GM21360 (cell line): ENCODE data around the gene TRIM54.

Experiments
- ATAC-seq: cut with Tn5 transposase; IDR thresholded peaks from one replicate; pipeline ENCODE4 v1.9.1; 2021; ENCODE audit warnings: mild to moderate bottlenecking, moderate library complexity; ENCODE audit not compliant: unreplicated experiment

TRIM54 gene

GRCh38 chr2:27353762-27354596 lies 71.8 kb downstream of the TRIM54 start:
- no peak for ATAC-seq

- no peak for ATAC-seq
Measured at GRCh38 chr2:27354597-27354927, 72.3 kb downstream of the TRIM54 start.

GRCh38 chr2:27356056-27356381 lies 73.8 kb downstream of the TRIM54 start:
- peak; percentile 38 for ATAC-seq

DNA sequence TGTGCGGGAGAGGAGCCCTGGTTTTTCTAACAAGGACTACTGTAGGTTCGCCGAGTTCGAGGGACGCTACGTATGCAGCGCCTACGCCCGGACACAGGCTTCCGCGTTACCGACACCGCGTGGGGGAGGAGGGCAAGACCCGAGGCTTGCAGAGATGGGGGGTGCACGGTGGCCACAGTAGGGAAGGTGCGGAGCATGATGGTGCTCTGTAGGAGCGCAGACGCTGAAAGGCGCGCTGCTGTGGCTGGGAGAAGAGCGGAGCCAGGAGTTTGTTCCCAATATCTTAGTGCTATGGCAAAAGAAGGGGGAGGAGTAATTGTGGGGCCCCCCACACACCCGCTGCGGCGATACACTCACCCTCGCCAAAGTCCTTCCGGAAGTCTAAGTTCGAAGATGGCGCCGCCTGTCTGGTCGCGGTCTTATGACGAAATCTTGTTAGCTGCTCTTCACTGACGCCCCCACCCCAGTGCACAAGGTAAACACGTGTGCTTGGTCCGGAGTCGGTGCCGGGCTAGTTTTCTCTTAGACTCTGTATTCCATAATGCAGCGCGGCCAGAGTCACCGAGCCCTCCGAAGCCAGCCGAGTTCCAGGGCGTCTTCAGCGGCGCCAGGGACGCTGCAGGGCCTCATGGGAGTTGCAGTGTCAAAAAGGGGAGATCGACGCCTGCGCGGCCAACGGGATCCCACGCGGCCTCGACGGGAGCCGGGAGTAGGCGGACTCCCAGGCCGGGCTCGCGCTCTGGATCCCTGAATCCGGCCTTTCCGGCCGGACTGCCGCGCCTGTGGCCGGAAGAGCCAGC lies 74.4 kb downstream of the TRIM54 start, which contains the start of gene GTF3C2:
GTF3C2 (minus strand) TSS at position 383 of the 800 bp plus-strand sequence. CDS start 13,210 bp downstream, outside the sequence.
- ATAC-seq = peak; percentile 68
